BE2C (cell line): ENCODE data around the gene CHSY3.

Experiments used
- DNase-seq: peaks from one replicate; pipeline ENCODE4 v3.0.0-alpha.2; 2020
- H3K27me3 ChIP-seq: fragments of 250-450 bp; sonication (Bioruptor Pico); 2 replicates; pipeline ENCODE4 v1.5.1; 2020; ENCODE audit warnings: mild to moderate bottlenecking
- H3K36me3 ChIP-seq: fragments of 250-450 bp; sonication (Bioruptor Pico); 2 replicates; pipeline ENCODE4 v1.5.1; 2020; ENCODE audit warnings: mild to moderate bottlenecking
- H3K4me1 ChIP-seq: fragments of 250-450 bp; sonication (Bioruptor Pico); 2 replicates; pipeline ENCODE4 v1.5.1; 2020
- H3K4me3 ChIP-seq: 2 replicates; pipeline ENCODE4 v1.5.1; 2011; ENCODE audit warnings: low read depth, low read length
- H3K9me3 ChIP-seq: fragments of 250-450 bp; sonication (Bioruptor Pico); 2 replicates; pipeline ENCODE4 v1.5.1; 2020
- CTCF ChIP-seq: IDR thresholded peaks from 2 replicates; pipeline ENCODE4 v1.5.1; 2012; ENCODE audit warnings: mild to moderate bottlenecking, low read depth, low read length

The CHSY3 gene

GRCh38 chr5:130065617-130066016 is 161.4 kb downstream of the CHSY3 start:
- Histone ChIP-seq H3K27me3 (no peaks in the 10 kb centered on the region), H3K4me1 (no peaks in the 10 kb centered on the region), H3K9me3 (no peaks in the 10 kb centered on the region), H3K36me3 (no peaks in the 10 kb centered on the region), H3K4me3 (no peak overlapping the region)
- TF ChIP-seq CTCF: no peak
- no peak for DNase-seq

- TF ChIP-seq CTCF: no peak
- Histone ChIP-seq H3K9me3 (no peaks in the 10 kb centered on the region), H3K27me3 (no peaks in the 10 kb centered on the region), H3K36me3 (no peaks in the 10 kb centered on the region), H3K4me1 (no peaks in the 10 kb centered on the region), H3K4me3 (no peak overlapping the region)
- no peak for DNase-seq
Measured at GRCh38 chr5:130066644-130067043, 162.4 kb downstream of the CHSY3 start.

GRCh38 chr5:130067364-130067763 is 163.1 kb downstream of the CHSY3 start:
- no peak for DNase-seq
- Histone ChIP-seq H3K36me3 (no peaks in the 10 kb centered on the region), H3K27me3 (no peaks in the 10 kb centered on the region), H3K9me3 (no peaks in the 10 kb centered on the region), H3K4me1 (no peaks in the 10 kb centered on the region), H3K4me3 (no peak overlapping the region)
- TF ChIP-seq CTCF: no peak

GRCh38 chr5:130068101-130068500 is 163.8 kb downstream of the CHSY3 start:
- Histone ChIP-seq H3K27me3 (no peaks in the 10 kb centered on the region), H3K4me1 (no peaks in the 10 kb centered on the region), H3K4me3 (no peak overlapping the region), H3K36me3 (no peaks in the 10 kb centered on the region), H3K9me3 (no peaks in the 10 kb centered on the region)
- no peak for TF ChIP-seq CTCF
- no peak for DNase-seq

- Histone ChIP-seq H3K27me3 (no peaks in the 10 kb centered on the region), H3K4me1 (no peaks in the 10 kb centered on the region), H3K4me3 (no peak overlapping the region), H3K36me3 (no peaks in the 10 kb centered on the region), H3K9me3 (no peaks in the 10 kb centered on the region)
- TF ChIP-seq CTCF: no peak
- DNase-seq: no peak
Measured at GRCh38 chr5:130068988-130069387, 164.7 kb downstream of the CHSY3 start.

- Histone ChIP-seq H3K36me3 (no peaks in the 10 kb centered on the region), H3K4me3 (no peak overlapping the region), H3K9me3 (no peaks in the 10 kb centered on the region), H3K27me3 (no peaks in the 10 kb centered on the region), H3K4me1 (no peaks in the 10 kb centered on the region)
- TF ChIP-seq CTCF: no peak
- no peak for DNase-seq
Measured at GRCh38 chr5:130074820-130075219, 170.6 kb downstream of the CHSY3 start.
